Cardiac fibroblast (primary cell): Measurements from ENCODE around the gene TRIM66.

Source experiments
- DNase-seq, 2 donors: peaks; one replicate each; pipeline versions ENCODE4 v3.0.0 to v3.0.0-alpha.2; 2010; ENCODE audit warnings: low read depth in 2 of 2
- H3K4me3 ChIP-seq, 2 donors: replicated peaks in 1 of 2; 1 replicate in 1 of 2; 2 replicates in 1 of 2; pipeline ENCODE4 v1.5.1; 2011; ENCODE audit warnings: low read depth in 2 of 2, low read length in 2 of 2, mild to moderate bottlenecking in 2 of 2, moderate library complexity in 1 of 2
- TF ChIP-seq, protein P1 (sequence below): IDR thresholded peaks from one replicate; pipeline ENCODE4 v1.5.1; 2011; ENCODE audit warnings: low read depth, mild to moderate bottlenecking, low read length, inconsistent platforms

Gene TRIM66

DNA sequence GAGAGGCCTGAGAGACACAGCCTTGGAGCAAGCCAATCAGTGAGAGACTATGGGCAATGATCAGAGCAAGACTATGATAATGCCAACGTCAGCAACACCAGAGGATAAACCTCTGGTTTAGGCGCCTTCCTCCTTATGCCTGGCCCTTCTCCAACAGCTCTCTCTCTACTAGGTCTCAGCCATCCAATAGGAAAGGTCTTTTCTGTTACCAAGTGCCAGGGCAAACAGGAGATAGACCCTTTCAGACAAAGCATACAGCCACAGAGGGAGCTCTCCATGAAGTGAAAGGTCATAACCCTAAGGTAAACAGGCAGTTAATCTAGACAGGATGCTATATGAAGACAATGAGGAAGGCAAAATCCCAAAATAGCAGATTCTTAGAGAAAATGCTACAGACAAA is 98.0 kb downstream of the TRIM66 start:
- no peak overlapping the region for H3K4me3 ChIP-seq
- TF ChIP-seq, protein P1, sequence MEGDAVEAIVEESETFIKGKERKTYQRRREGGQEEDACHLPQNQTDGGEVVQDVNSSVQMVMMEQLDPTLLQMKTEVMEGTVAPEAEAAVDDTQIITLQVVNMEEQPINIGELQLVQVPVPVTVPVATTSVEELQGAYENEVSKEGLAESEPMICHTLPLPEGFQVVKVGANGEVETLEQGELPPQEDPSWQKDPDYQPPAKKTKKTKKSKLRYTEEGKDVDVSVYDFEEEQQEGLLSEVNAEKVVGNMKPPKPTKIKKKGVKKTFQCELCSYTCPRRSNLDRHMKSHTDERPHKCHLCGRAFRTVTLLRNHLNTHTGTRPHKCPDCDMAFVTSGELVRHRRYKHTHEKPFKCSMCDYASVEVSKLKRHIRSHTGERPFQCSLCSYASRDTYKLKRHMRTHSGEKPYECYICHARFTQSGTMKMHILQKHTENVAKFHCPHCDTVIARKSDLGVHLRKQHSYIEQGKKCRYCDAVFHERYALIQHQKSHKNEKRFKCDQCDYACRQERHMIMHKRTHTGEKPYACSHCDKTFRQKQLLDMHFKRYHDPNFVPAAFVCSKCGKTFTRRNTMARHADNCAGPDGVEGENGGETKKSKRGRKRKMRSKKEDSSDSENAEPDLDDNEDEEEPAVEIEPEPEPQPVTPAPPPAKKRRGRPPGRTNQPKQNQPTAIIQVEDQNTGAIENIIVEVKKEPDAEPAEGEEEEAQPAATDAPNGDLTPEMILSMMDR: no peak
- DNase-seq: no peak

DNA sequence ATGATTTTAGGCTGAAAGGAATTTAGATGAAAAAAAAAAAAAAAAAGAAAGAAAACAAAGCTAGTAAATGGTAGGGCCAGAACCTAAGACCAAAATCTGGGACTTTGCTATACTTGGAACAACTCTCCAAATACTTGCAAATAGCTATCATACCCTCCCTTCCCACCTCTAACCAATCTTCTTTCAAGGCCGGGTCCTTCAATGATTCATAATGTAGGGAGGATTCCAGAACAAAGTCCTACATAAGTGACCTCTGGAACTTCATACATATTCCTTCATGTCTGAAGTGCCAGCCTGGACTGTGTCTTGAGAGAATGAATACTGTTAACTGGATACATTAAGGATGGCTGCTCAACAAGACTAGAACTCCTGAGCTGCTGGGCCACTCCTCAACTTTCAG is 98.4 kb downstream of the TRIM66 start:
- peak in 1 of 2 donors; percentile 39 for DNase-seq
- no peak overlapping the region for H3K4me3 ChIP-seq
- TF ChIP-seq, protein P1: no peak

DNA sequence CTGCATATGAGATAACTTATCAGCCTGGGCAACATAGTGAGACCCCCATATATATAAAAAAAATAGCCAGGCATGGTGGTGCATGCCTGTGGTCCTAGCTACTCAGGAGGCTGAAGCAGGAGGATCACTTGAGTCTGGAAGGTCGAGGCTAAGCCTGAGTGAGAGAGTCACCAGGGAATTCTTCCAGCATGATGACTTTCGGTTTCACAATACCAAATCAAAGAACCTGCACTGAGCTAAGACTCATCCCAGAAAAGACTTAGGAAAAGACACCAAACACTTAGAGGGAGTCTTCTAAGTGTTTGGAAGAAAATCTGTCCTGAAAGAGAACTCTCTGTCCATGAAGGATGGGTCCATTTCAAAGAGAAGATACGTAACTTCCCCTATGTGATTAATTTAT is 101.2 kb downstream of the TRIM66 start:
- TF ChIP-seq, protein P1: no peak
- no peak overlapping the region for H3K4me3 ChIP-seq
- DNase-seq: peak in 1 of 2 donors; percentile 30

DNA sequence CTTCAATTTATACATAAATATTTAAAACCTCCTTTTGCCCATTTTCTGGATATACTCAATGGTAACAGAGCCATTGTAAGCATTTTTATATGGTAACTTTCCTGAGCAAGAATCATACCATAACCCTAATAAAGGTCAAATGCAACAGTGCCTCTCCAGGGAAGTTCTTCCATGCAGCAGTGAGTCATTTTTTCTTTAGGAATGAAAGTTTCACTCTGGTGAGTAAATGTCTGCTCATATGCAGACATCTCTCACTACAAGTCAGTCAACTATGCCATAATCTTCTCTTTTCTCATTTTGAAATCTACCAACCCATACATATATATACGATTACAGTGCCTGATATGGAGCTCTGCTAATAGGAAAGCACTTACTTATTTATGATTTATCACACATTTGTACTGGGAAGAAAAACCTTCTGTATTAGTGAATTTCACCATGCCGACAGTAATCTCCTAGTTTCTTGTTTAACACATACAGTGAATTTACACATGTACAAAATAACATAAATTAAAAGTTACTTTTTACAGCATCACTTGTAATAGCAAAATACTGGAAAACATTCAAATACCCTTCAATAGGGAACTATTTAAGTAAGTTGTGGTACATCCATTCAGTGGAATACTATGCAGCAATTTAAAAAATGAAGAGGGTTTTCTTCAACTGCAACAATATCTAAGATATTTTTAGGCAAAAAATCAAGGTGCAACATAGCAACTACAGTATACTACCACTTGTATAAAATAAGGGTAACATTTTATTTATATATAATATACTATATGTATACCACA is 104.5 kb downstream of the TRIM66 start:
- TF ChIP-seq, protein P1: no peak
- peak in 1 of 2 donors; percentile 40 for DNase-seq
- H3K4me3 ChIP-seq: no peak overlapping the region

DNA sequence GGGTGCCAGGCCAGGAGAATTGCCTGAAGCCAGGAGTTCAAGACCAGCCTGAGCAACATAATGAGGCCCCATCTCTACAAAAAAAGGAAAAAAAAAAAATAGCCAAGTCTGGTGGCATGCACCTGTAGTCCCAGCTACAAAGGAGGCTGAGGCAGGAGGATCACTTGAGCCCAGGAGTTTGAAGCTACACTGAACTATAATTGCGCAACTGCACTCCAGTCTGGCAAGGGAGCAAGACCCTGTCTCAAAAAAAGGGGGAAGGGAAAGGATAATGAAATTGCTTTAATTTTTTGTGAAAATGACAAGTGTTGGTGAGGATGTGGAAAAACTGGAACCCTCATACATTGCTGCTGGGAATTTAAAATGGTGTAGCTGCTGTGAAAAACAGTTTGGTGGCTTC is 107.7 kb downstream of the TRIM66 start:
- DNase-seq: no peak
- TF ChIP-seq, protein P1: no peak
- H3K4me3 ChIP-seq: no peak overlapping the region

DNA sequence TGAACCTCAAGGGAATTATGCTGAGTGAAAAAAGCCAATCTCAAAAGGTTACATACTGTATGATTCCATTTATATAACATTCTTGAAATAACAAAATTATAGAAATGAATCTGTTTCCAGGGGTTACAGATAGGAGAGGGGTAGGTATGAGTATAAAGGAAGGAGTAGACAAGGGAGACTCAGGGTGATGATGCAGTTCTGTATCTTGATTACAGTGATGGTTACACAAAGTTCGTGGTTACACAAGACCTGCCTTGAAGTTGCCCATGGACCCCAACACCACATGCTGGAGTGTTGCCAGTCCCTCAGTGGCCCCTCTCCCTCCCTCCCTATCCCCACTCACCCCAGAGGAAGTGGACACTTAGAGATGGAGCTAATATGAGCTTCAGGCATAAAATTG is 108.7 kb downstream of the TRIM66 start:
- DNase-seq: no peak
- TF ChIP-seq, protein P1: no peak
- H3K4me3 ChIP-seq: no peak overlapping the region
